ACC112 (cell line): ENCODE results near the gene AGAP3.

ENCODE experiments used
- H2AFZ ChIP-seq: fragments of 200-600 bp; sonication (generic); one replicate; pipeline ENCODE4 v1.6.0; 2017; ENCODE audit warnings: antibody characterized with exemption, low read length; ENCODE audit not compliant: unreplicated experiment
- H3K27ac ChIP-seq: fragments of 200-600 bp; sonication (generic); 2 replicates; pipeline ENCODE4 v1.5.1; 2014; ENCODE audit warnings: low read depth, mild to moderate bottlenecking, antibody characterized with exemption, low read length, moderate library complexity
- H3K27me3 ChIP-seq: fragments of 200-600 bp; sonication (generic); 2 replicates; pipeline ENCODE4 v1.6.1; 2014; ENCODE audit warnings: mild to moderate bottlenecking, antibody characterized with exemption, low read length, moderate library complexity, mixed read lengths; ENCODE audit not compliant: insufficient read depth
- H3K36me3 ChIP-seq: fragments of 200-600 bp; sonication (generic); 2 replicates; pipeline ENCODE4 v1.6.1; 2016; ENCODE audit warnings: mild to moderate bottlenecking, antibody characterized with exemption, low read length, moderate library complexity, mixed read lengths; ENCODE audit not compliant: insufficient read depth
- H3K4me1 ChIP-seq: fragments of 200-600 bp; sonication (generic); one replicate; pipeline ENCODE4 v1.6.1; 2016; ENCODE audit warnings: low read length, mixed read lengths; ENCODE audit not compliant: insufficient read depth, unreplicated experiment, control insufficient read depth
- H3K4me3 ChIP-seq: fragments of 200-600 bp; sonication (generic); 2 replicates; pipeline ENCODE4 v1.5.1; 2014; ENCODE audit warnings: mild to moderate bottlenecking, low read depth, low read length
- H3K79me2 ChIP-seq: fragments of 200-600 bp; sonication (generic); one replicate; pipeline ENCODE4 v1.6.0; 2016; ENCODE audit warnings: low read length; ENCODE audit not compliant: control insufficient read depth, unreplicated experiment, insufficient read depth

AGAP3 gene

GRCh38 chr7:151140826-151141225, 54.6 kb downstream of the AGAP3 start:
- Histone ChIP-seq H2AFZ (no peak overlapping the region), H3K27me3 (no peaks in the 10 kb centered on the region), H3K36me3 (no peaks in the 10 kb centered on the region), H3K4me3 (no peak overlapping the region), H3K27ac (no peak overlapping the region), H3K4me1 (no peaks in the 10 kb centered on the region), H3K79me2 (no peaks in the 10 kb centered on the region)

GRCh38 chr7:151141311-151141854, 55.1 kb downstream of the AGAP3 start:
- no peaks in the 10 kb centered on the region for H3K4me1 ChIP-seq
- H3K79me2 ChIP-seq, result no peaks in the 10 kb centered on the region
- H3K27ac ChIP-seq, result no peak overlapping the region
- H3K36me3 ChIP-seq, result no peaks in the 10 kb centered on the region
- H2AFZ ChIP-seq, result no peak overlapping the region
- H3K4me3 ChIP-seq, result no peak overlapping the region
- no peaks in the 10 kb centered on the region for H3K27me3 ChIP-seq

DNA sequence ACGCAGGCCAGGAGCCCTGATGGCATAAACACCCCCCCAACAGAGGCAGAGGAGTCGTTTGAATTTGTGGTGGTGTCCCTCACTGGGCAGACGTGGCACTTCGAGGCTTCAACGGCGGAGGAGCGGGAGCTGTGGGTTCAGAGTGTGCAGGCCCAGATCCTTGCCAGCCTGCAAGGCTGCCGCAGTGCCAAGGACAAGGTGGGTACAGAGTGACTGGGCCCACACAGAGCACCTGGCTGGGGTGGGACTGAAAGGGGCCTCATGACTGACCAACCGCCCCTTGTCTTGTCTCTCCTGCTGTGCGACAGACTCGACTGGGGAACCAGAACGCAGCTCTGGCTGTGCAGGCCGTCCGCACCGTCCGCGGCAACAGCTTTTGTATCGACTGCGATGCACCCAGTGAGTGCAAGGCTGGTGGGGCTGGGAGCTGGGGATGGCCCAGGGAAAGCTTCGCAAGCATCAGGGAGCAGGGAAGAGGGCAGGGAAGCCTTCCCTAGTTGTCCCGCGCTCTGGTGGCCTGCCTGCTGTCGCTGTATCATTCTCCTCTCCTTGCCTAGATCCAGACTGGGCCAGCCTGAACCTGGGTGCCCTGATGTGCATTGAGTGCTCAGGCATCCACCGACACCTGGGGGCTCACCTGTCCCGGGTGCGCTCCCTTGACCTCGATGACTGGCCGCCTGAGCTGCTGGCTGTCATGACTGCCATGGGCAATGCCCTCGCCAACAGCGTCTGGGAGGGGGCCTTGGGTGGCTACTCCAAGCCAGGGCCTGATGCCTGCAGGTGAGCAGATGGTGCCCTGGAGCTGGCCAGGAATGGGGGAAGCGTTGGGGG, 55.8 kb downstream of the AGAP3 start:
- no peaks in the 10 kb centered on the region for H3K4me1 ChIP-seq
- H3K79me2 ChIP-seq, result no peaks in the 10 kb centered on the region
- H3K27me3 ChIP-seq, result no peaks in the 10 kb centered on the region
- H3K27ac ChIP-seq, result no peak overlapping the region
- no peak overlapping the region for H3K4me3 ChIP-seq
- no peaks in the 10 kb centered on the region for H3K36me3 ChIP-seq
- no peak overlapping the region for H2AFZ ChIP-seq

- no peak overlapping the region for H3K4me3 ChIP-seq
- no peaks in the 10 kb centered on the region for H3K27me3 ChIP-seq
- no peak overlapping the region for H2AFZ ChIP-seq
- no peaks in the 10 kb centered on the region for H3K79me2 ChIP-seq
- no peaks in the 10 kb centered on the region for H3K36me3 ChIP-seq
- no peak overlapping the region for H3K27ac ChIP-seq
- H3K4me1 ChIP-seq, result no peaks in the 10 kb centered on the region
Observed at GRCh38 chr7:151142686-151143040, 56.4 kb downstream of the AGAP3 start.

- Histone ChIP-seq H3K36me3 (no peaks in the 10 kb centered on the region), H3K79me2 (no peaks in the 10 kb centered on the region), H3K4me1 (no peaks in the 10 kb centered on the region), H2AFZ (no peak overlapping the region), H3K4me3 (no peak overlapping the region), H3K27me3 (peaks cover 4% of the 10 kb centered on the region; the same call in 1 of the 2 replicates), H3K27ac (no peak overlapping the region)
Observed at GRCh38 chr7:151143261-151144015, 57.2 kb downstream of the AGAP3 start.

DNA sequence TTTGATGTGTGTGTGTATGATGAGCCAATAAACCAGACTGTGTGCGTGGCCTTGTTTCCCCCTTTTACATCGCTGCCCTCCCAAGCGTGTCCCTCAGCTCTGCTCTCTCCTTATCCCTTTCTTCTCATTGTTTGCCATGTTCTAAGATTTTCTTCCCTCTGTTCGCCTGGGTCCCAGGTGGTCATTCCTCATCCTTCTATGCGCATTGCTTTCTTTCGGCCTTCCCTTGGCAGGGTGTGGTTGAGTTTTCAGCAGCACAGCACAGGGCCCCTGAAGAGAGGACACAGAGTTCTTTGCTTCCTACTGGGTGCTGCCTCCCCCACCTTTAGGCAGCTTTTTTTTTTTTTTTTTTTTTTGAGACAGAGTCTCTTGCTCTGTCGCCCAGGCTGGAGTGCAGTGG, 58.1 kb downstream of the AGAP3 start:
- no peak overlapping the region for H2AFZ ChIP-seq
- no peak overlapping the region for H3K4me3 ChIP-seq
- peaks cover 14% of the 10 kb centered on the region for H3K27me3 ChIP-seq
- H3K27ac ChIP-seq, result no peak overlapping the region
- H3K36me3 ChIP-seq, result no peaks in the 10 kb centered on the region
- H3K4me1 ChIP-seq, result no peaks in the 10 kb centered on the region
- no peaks in the 10 kb centered on the region for H3K79me2 ChIP-seq

DNA sequence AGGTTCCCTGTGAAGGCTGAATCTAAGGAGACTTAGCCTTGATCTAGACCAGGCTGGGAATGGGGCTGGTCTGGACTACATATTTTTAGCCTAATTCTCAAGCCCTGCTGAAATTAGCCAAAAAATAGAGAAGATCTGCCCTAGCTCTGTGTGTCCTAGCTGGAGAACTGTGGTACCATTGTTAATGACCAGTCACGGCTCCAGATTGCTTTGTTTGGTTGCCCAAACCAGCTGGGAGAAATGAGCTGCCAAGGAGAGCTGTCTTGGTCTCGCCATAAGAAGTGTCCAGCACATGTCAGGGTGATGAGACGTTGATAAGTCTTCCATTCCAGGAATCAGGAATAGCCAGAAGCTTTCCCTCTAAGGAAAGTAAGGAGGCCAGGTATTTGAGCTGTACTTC, 60.5 kb downstream of the AGAP3 start:
- Histone ChIP-seq H3K36me3 (no peaks in the 10 kb centered on the region), H3K79me2 (no peaks in the 10 kb centered on the region), H3K27ac (no peak overlapping the region), H3K27me3 (peaks cover 38% of the 10 kb centered on the region), H3K4me3 (no peak overlapping the region), H2AFZ (no peak overlapping the region), H3K4me1 (no peaks in the 10 kb centered on the region)

GRCh38 chr7:151148319-151149259, 62.3 kb downstream of the AGAP3 start:
- no peak overlapping the region for H3K27ac ChIP-seq
- no peaks in the 10 kb centered on the region for H3K79me2 ChIP-seq
- no peaks in the 10 kb centered on the region for H3K36me3 ChIP-seq

GRCh38 chr7:151150388-151150787, 64.1 kb downstream of the AGAP3 start:
- Histone ChIP-seq H3K27ac (no peak overlapping the region), H3K27me3 (peaks cover 62% of the 10 kb centered on the region), H3K79me2 (no peaks in the 10 kb centered on the region), H3K36me3 (no peaks in the 10 kb centered on the region), H3K4me1 (no peaks in the 10 kb centered on the region), H2AFZ (no peak overlapping the region), H3K4me3 (no peak overlapping the region)

More at GRCh38 chr7:151148319-151149259, 62.3 kb downstream of the AGAP3 start:
- no peak overlapping the region for H2AFZ ChIP-seq
- H3K27me3 ChIP-seq, result peaks cover 52% of the 10 kb centered on the region
- no peaks in the 10 kb centered on the region for H3K4me1 ChIP-seq
- H3K4me3 ChIP-seq, result no peak overlapping the region
